NCI-H2227 (cell line): Measurements from ENCODE around the gene NOTCH3.

ENCODE experiments used
- DNase-seq: peaks from one replicate; lab custom pipeline; 2025; ENCODE audit not compliant: unreplicated experiment; lab: John Stamatoyannopoulos, UW

NOTCH3 gene

GRCh38 chr19:15236886-15237285 is 36.1 kb upstream of the NOTCH3 start:
- DNase-seq: no peak

GRCh38 chr19:15235781-15236180 is 35.0 kb upstream of the NOTCH3 start:
- no peak for DNase-seq

GRCh38 chr19:15234431-15235130 is 33.8 kb upstream of the NOTCH3 start:
- no peak for DNase-seq

- no peak for DNase-seq
Observed at GRCh38 chr19:15231271-15231670, 30.5 kb upstream of the NOTCH3 start.

- no peak for DNase-seq
Observed at GRCh38 chr19:15227261-15227660, 26.5 kb upstream of the NOTCH3 start.

- DNase-seq: no peak
Observed at GRCh38 chr19:15225760-15226159, 25.0 kb upstream of the NOTCH3 start.

GRCh38 chr19:15223649-15224361 is 23.0 kb upstream of the NOTCH3 start:
- DNase-seq: peak; percentile 53

GRCh38 chr19:15222738-15223648 is 22.2 kb upstream of the NOTCH3 start:
- peak; percentile 97 for DNase-seq

- no peak for DNase-seq
Observed at GRCh38 chr19:15220833-15221232, 20.0 kb upstream of the NOTCH3 start.

GRCh38 chr19:15218501-15218900 is 17.7 kb upstream of the NOTCH3 start:
- peak; percentile 29 for DNase-seq

GRCh38 chr19:15216363-15216762 is 15.6 kb upstream of the NOTCH3 start:
- DNase-seq: no peak

- DNase-seq: no peak
Observed at GRCh38 chr19:15213715-15214381, 13.1 kb upstream of the NOTCH3 start.

GRCh38 chr19:15212711-15213110 is 11.9 kb upstream of the NOTCH3 start:
- DNase-seq: no peak

- no peak for DNase-seq
Observed at GRCh38 chr19:15210323-15210781, 9.6 kb upstream of the NOTCH3 start.

- no peak for DNase-seq
Observed at GRCh38 chr19:15201374-15202023, 704 bp upstream of the NOTCH3 start.

GRCh38 chr19:15199661-15200552 is 888 bp downstream of the NOTCH3 start:
- DNase-seq: peak; percentile 45

GRCh38 chr19:15198951-15199660 is 1.7 kb downstream of the NOTCH3 start:
- no peak for DNase-seq

GRCh38 chr19:15197942-15198341 is 2.9 kb downstream of the NOTCH3 start:
- DNase-seq: no peak
